GM21360 (cell line): ENCODE data around the gene MIPEP.

Experiments
- ATAC-seq: cut with Tn5 transposase; IDR thresholded peaks from one replicate; pipeline ENCODE4 v1.9.1; 2021; ENCODE audit warnings: mild to moderate bottlenecking, moderate library complexity; ENCODE audit not compliant: unreplicated experiment

MIPEP gene

DNA sequence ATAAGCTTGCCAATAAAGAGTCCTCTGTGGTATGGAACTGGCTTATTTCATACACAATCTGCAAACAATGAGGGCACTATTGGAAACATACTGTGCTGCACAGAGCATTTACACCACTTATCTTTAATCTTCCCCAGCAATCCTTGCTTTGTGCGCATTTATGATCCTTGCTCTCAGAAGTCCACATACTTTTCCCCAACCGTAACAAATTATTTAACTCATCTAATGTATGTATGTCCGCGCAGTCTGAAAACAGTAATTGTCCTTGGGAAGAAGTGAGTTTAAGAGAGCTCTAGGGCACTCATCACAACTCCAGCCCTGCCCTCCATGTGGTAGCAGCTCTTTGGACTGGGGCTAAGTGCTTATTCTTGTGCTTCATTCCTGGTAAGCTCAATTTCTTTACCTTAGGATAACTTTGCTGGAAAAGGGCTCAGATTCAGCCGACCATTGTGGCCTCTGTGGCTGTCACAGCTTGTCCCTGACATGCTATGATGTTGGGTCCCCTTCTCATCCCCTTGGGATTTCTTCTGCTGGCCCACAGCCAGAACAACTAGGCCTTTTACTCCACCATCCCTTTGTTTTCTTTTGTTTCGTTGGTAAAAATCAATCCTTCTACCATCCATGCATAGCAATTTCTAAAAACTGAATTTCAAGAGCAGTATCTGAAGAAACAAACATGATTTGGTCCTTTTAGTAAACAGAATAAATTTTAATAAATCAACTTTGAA is 166.3 kb downstream of the MIPEP start:
- ATAC-seq = no peak

- no peak for ATAC-seq
Observed at GRCh38 chr13:23718996-23719395, 170.2 kb downstream of the MIPEP start.

DNA sequence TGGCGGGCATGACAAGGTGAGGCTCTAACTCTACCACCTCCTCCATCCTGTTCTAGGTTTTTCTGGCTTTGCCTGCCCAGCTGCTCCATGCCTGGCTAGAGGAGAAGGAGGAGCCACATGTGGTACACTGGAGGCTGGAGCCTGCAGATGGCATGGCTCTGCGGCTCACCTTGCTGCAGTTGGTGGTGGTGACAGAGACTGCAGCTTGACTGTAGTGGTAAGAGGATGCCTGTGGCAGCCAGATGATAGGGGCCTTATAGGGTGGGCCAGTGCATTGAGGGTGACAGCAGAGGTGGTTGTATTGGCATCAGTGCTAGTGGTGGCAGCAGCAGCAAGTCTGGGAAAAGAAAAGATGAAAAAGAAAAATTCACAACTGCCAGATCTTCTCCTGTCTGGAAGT is 172.8 kb downstream of the MIPEP start:
- no peak for ATAC-seq

- ATAC-seq = no peak
Observed at GRCh38 chr13:23715762-23716235, 173.4 kb downstream of the MIPEP start.

DNA sequence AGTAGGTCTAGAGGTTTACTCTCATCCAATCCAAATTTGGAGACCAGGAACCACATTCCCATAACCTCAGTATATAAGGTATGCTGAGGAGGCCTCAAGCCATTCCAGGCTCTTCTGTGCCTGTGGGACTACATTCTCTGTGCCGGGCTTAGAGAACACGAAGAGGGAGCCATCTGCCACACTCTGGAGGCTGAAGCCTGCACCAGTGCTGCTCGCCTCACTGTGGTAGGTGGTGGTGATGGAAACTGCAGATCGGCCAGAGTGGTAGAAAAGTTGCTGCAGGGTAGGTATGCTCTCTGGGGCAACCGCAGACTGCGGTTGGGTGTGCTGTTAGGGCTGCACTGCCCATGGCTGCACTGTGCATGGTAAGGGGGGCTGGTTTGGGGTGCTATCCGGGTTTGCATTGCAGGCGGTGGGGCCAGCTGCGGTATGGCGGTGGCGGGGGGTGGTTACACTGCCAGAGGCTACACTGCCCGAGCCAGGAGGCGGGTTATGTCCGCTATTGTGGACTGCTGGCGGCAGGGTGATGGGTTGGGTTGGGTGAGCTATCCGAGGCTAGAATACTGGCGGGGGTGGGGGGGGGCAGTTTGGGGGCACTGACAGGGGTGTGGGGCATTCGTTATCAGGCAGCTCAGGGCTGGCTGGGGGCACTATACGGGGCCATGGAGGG is 174.0 kb downstream of the MIPEP start:
- ATAC-seq = no peak

GRCh38 chr13:23714672-23715071 is 174.5 kb downstream of the MIPEP start:
- ATAC-seq = no peak

GRCh38 chr13:23711355-23711754 is 177.8 kb downstream of the MIPEP start:
- peak; percentile 59 for ATAC-seq

- ATAC-seq = no peak
Observed at GRCh38 chr13:23710366-23710765, 178.8 kb downstream of the MIPEP start.

GRCh38 chr13:23709536-23709935 is 179.7 kb downstream of the MIPEP start:
- no peak for ATAC-seq

DNA sequence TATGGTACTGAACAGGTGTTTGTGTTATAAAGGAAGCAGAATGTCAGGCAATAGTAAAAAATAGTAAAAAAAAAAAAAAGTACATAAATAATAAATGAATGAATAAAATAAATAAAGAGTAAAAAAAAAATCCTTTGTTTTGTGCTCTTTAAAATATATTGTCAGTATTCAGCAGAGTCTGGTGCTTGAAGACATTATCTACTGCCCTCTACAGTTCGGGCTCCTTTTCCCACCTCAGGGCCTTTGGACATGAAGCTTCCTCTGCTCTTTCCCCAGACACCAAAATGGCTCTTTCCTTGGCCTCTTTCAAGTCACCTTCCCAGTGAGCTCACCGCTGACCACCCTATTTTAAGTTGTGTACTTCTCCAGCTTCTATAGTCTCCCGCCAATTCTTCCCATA is 181.5 kb downstream of the MIPEP start:
- no peak for ATAC-seq

- ATAC-seq = no peak
Observed at GRCh38 chr13:23705583-23705982, 183.6 kb downstream of the MIPEP start.

DNA sequence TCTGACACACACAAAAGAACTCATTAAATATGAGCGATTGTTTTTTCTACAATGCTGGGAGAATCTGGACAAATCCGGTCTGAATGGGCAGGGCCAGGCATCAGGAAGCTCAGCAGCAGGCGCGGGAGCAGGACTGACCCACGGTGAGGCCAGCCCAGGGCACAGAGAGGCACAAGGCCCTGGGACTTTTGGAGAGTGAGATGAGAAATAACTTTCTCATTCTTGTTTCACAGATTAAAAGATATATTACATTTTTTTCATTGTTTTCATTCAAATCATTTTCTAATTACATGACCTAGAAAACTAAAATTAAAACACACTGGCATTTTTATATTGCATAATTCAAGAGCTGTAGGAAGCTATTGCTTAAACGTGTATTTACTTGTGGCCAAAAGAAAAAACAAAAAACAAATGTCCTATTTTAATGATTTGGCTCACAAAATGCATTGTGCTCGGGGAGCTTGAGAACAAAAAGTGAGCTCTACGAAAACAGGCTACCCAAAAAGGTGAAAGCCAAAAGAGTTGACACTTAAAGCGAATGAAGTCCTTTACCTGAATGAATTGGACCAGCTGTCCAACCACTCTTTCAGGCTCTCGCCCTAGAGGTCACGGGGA is 185.8 kb downstream of the MIPEP start:
- no peak for ATAC-seq

DNA sequence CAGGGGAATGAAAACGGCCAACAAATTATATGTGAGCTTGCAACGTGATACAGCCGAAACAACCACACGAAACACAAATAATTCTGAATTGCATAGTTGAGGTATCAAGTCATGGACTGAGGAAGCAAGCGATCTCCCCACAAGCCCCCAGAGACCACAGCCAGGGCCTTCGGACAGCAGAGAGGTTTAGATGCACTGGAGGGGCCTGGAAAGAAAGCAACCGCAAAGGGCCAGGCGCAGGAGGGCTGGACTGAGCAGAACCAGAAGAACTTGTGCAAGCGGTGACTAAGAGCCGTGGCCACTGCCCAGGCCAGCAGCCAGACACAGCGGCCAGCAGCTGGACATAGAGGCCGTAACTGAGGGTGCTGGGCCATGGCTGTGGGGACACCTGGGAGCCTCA is 187.6 kb downstream of the MIPEP start:
- ATAC-seq = no peak

GRCh38 chr13:23701186-23701585 is 188.0 kb downstream of the MIPEP start:
- no peak for ATAC-seq

DNA sequence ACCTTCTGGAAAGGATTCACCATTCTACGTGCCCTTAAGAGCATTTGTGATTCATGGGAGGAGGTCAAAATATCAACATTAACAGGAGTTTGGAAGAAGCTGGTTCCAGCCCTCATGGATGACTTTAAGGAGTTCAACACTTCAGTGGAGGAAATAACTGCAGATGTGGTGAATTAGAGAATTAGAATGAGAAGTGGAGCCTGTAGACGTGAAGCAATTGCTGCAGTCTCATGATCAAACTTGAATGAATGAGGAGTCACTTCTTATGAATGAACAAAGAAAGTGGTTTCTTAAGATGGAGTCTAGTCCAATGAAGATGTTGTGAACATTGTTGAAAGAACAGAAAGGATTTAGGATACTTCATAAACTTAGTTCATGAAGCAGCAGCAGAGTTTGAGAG is 189.9 kb downstream of the MIPEP start:
- ATAC-seq = no peak

GRCh38 chr13:23697772-23698313 is 191.4 kb downstream of the MIPEP start:
- no peak for ATAC-seq

DNA sequence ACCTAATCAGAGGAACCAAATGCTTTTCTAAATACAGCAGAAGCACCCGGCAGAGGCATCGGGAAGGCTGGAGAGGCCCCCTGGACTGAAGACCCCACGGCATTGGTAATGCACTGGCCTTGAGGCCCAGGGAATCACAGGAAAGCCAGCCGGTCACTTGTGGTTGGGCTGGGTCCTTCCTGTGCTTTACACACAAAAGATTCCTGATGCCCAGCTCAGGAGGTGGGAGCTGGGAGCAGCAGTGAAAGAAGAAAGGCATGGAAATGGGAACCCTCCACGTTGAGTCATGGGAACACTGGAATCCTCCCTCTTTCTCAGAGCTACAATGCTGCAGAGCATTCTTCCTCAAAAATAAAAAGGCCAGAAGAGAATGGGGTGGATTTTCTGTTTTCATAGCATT is 192.6 kb downstream of the MIPEP start:
- no peak for ATAC-seq

- peak; percentile 59 for ATAC-seq
Observed at GRCh38 chr13:23695711-23696464, 193.3 kb downstream of the MIPEP start.

GRCh38 chr13:23695196-23695595 is 194.0 kb downstream of the MIPEP start:
- no peak for ATAC-seq

DNA sequence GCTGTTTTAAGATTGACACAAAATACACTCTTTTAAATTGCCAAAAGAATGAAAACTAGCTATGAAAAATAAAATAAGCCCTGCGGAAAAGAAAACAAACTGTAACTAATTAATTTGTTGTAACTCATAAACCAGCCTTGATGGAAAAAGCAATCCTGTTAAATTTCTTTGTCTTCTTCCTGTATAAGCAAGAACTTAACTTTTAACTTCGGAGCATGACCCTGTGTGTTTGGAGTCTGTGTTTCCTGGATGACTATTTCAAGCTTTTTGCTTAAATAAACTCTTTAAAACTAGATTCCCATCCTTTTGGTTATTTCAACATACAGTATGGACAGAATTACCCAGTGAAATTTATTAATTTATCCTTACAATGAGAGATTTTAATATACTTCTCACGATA is 196.4 kb downstream of the MIPEP start:
- ATAC-seq = no peak

- no peak for ATAC-seq
Observed at GRCh38 chr13:23690668-23691067, 198.5 kb downstream of the MIPEP start.
